Activated CD4-positive, alpha-beta T cell treated with anti-CD3 and anti-CD28 coated beads for 36 hours (primary cell): ENCODE data around the gene KRT17. TPM values are rescaled to one million over a fixed set of nuclear protein-coding genes. Genes with fewer than 3 reads are reported as not detected.
"Not testable (repeated sequence)": the region's sequence is repeated elsewhere in the genome, so short reads cannot be mapped to it uniquely, and the experiment has no call there.

ENCODE experiments used
- ATAC-seq: fragments of 200-7000 bp; cut with Tn5 transposase; one replicate; pipeline ENCODE4 v1.10.0; 2021; ENCODE audit warnings: mild to moderate bottlenecking, moderate library complexity
- CTCF ChIA-PET: fragments of 350-600 bp; sonication (Branson Sonifier 250); formaldehyde crosslinking; loops from one replicate; lab custom pipeline; 2021; ENCODE audit warnings: antibody characterized with exemption; lab: Charles Lee
- POLR2A ChIA-PET: fragments of 350-600 bp; sonication (Branson Sonifier 250); formaldehyde crosslinking; loops from one replicate; lab custom pipeline; 2021; ENCODE audit warnings: antibody characterized with exemption, inconsistent platforms; lab: Charles Lee
- DNase-seq: peaks from one replicate; pipeline ENCODE4 v3.0.0-alpha.2; 2020
- H3K27ac Mint-ChIP-seq: one replicate; pipeline ENCODE4 v1.8.0; 2021; ENCODE audit warnings: mixed read lengths
- H3K27me3 Mint-ChIP-seq: one replicate; pipeline ENCODE4 v1.8.0; 2021; ENCODE audit warnings: mixed read lengths
- H3K36me3 Mint-ChIP-seq: one replicate; pipeline ENCODE4 v1.8.0; 2021; ENCODE audit warnings: low read depth, mixed read lengths
- H3K4me1 Mint-ChIP-seq: one replicate; pipeline ENCODE4 v1.8.0; 2021; ENCODE audit warnings: mixed read lengths
- H3K4me3 Mint-ChIP-seq: one replicate; pipeline ENCODE4 v1.8.0; 2021; ENCODE audit warnings: mild to moderate bottlenecking, moderate library complexity, mixed read lengths
- H3K9me3 Mint-ChIP-seq: one replicate; pipeline ENCODE4 v1.8.0; 2021; ENCODE audit warnings: low read depth, mixed read lengths
- intact Hi-C, 2 experiments: fragments of 100-400 bp; cut with DNase I in 1 of 2; cut with micrococcal nuclease in 1 of 2; formaldehyde crosslinking; loops; one replicate each; pipeline versions ENCODE4 v1.14.2 to v1.15.1; 2022 to 2024; cut with DNase I, micrococcal nuclease
- total RNA-seq, 2 experiments: library from RNA; stranded (reverse); gene quantifications; one replicate each; pipeline ENCODE4 v1.2.3, GENCODE V29; 2021

The KRT17 gene
- total RNA-seq, 2 experiments from 2014 or later, result not detected

DNA sequence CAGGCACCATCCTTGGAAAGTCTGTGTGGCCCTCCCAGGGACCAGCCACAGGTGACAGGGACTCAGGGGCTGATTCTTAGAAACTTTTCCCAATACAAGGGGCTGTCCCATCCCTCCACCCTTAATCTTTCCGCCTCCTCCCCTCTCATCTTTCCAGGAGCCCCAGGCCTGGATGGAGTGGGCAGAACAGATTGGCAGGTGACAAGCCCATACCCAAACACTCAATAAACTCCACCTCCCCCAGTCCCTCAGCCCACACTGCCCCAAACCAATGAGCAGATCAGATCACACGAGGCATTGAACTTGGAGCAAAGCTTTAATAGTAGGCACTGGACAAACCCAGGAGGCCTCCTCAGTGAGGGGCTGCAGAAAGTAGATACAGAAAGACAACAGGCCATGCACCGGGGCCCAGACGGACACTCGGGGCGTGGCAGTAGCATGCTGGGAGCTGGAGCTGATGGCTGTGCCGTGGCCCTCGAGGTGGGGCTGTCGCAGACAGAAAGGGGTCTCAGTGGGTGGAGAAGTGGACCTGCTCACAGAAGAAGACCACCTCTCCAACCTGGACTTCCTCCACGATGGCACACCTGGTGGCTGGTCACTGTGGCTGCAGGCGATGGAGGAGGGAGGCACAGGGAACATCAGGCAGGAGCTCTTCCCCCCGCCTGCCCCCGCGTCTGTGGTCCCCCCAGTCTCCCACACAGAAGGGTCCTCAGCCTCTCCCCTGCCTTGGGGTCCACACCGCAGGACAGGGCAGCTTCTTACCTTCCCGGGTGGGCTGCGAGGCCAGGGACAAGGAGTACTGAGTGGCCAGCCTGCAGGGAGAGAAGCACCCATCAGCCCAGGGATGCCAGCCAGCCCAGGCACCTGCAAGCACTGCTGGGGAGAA is 1.9 kb upstream of the KRT17 start:
- CTCF ChIA-PET, intact Hi-C loops, H3K27me3 Mint-ChIP-seq, H3K9me3 Mint-ChIP-seq, DNase-seq, ATAC-seq, H3K36me3 Mint-ChIP-seq, H3K4me3 Mint-ChIP-seq, H3K4me1 Mint-ChIP-seq, POLR2A ChIA-PET, H3K27ac Mint-ChIP-seq: not testable (repeated sequence)

DNA sequence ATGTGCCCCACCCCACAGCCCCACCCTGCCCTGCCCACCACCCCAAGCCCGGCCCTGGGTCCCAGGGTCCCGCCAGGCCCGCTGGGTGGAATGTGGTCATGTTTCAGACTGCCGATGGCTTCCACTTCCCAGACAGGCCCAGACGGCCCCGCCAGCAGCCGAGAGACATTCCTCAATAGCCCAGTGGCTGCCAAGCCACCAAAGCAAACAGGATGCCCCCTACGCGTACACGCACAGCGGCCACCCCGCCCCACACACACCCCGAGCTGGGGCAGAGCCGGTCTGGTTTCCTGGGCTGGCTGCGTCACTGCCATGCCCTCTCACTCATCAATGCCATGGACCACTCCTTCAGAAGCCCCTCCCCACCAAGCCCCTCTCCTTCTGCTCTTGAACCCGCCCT is 1.2 kb upstream of the KRT17 start:
- Mint-ChIP-seq H3K27me3 (no peaks in the 10 kb centered on the region), H3K27ac (no peak overlapping the region), H3K4me1 (no peaks in the 10 kb centered on the region), H3K9me3 (no peaks in the 10 kb centered on the region), H3K36me3 (no peaks in the 10 kb centered on the region), H3K4me3 (no peak overlapping the region)
- DNase-seq, result no peak
- CTCF ChIA-PET, result no interaction called here
- POLR2A ChIA-PET, result no interaction called here
- intact Hi-C loops, result no loop called here
- ATAC-seq, result no peak

DNA sequence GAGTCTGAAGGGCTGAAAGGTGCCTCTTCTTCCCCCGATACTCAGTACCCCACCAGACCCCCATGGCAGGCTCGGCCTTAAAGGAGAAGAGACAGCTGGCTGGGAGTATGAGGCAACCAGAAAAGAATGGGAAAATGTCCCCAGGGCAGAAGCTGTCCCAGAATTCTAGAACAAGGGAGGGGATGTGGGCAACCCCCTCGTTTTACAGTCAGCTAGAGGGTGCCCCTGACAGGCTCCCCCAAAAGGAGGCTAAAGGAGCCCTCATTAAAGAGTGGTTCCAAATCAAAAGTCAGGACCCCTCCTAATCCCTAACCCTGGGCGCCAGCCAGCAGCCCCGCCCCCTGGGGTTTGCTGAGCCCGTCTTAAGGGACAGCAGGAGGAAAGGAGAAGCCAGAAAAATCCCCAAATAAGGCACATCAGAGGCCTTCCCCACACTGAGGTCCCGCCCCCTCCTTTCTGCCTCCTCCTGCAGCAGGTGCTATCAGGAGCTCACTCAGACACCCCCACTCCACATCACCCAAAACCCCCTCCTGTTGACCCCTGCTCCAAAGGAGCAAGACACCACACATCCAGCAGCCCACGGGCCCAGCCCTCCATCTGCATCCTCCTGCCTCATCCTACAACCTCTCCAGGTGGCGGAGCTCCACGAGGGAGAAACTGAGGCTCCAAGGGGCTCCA is 1.1 kb downstream of the KRT17 start:
- not testable (repeated sequence) for H3K27ac Mint-ChIP-seq, H3K36me3 Mint-ChIP-seq

DNA sequence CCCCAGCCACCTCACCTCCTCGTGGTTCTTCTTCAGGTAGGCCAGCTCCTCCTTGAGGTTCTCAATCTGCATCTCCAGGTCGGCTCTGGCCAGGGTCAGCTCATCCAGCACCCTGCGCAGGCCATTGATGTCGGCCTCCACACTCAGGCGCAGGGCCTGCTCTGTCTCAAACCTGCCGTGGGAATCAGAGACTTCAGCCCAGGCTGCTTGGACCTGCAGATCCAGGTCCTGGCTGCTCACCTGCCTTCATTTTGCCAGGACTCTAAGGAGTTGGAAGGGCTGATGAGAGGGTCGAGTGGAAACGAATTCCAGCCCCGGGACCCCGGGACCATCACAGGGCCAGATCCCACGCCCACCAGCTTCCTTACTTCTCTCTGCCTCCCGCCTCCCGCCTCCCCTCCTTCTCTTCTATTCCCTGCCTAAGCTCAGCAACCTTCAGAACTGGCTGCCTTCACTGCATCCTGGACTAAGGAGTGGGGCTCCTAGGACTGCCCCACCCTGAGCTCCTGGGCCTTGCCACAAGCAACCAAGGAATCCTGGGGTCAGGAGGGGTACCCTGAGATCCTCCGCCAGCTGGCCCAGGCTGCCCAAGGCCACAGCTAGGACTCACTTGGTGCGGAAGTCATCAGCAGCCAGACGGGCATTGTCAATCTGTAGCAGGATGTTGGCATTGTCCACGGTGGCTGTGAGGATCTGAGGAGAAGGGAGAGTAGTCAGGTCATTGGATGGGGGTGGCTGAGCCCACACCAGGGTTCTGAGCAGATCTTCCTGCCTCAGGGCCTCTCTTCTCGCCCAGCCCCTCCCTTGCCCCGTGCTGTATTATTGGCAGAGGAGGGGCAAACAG is 1.8 kb downstream of the KRT17 start:
- H3K27me3 Mint-ChIP-seq, H3K36me3 Mint-ChIP-seq, H3K9me3 Mint-ChIP-seq, H3K4me3 Mint-ChIP-seq, intact Hi-C loops, ATAC-seq, H3K4me1 Mint-ChIP-seq, H3K27ac Mint-ChIP-seq, CTCF ChIA-PET, POLR2A ChIA-PET, DNase-seq: not testable (repeated sequence)

More for the DNA sequence above, 1.1 kb downstream of the KRT17 start:
- CTCF ChIA-PET, H3K9me3 Mint-ChIP-seq, H3K4me1 Mint-ChIP-seq, ATAC-seq, H3K4me3 Mint-ChIP-seq, intact Hi-C loops, DNase-seq, POLR2A ChIA-PET, H3K27me3 Mint-ChIP-seq: not testable (repeated sequence)

DNA sequence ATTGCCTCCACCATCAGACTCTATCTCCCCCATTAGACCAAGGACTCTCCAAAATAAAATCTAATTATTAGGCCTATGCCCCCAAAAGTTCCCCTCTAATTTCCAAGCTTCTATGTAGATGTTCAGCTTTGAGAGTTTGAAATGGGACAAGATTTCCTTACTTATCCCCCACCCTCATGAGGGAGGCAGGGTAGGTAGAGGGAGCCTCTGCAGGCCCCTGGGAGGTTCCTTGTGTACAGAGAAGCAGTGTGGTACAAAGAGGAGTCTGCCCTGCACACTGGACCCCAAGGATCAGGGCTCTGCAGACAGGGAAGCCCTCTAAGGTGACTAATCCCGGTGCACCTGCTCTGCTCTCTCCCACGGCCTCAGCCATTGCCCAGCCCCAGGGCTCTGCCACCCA is 2.5 kb downstream of the KRT17 start:
- Mint-ChIP-seq H3K4me1 (no peaks in the 10 kb centered on the region), H3K4me3 (no peak overlapping the region), H3K9me3 (no peaks in the 10 kb centered on the region), H3K36me3 (no peaks in the 10 kb centered on the region), H3K27ac (no peak overlapping the region), H3K27me3 (no peaks in the 10 kb centered on the region)
- ATAC-seq, result no peak
- CTCF ChIA-PET, result interaction anchor here (1.1 kb wide), 1 partner anchor 41 kb away, joined by 3 read pairs; no protein-coding TSS in a partner anchor
- POLR2A ChIA-PET, result no interaction called here
- intact Hi-C loops, result no loop called here
- no peak for DNase-seq

DNA sequence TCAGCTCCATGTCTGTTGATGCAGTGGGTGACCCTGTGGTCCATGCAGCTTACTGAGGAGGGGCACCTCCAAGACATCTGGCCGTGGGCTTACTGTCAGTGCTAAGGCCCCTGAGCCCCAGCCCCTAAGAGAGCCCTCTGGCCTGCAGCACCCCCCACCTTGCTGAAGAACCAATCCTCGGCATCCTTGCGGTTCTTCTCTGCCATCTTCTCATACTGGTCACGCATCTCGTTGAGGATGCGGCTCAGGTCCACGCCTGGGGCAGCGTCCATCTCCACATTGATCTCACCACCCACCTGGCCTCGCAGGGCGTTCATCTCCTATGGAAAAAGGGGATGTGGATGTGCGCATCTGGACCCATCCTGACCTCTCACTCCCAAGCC is 2.9 kb downstream of the KRT17 start:
- H3K4me1 Mint-ChIP-seq, H3K27me3 Mint-ChIP-seq, H3K36me3 Mint-ChIP-seq, H3K9me3 Mint-ChIP-seq, H3K27ac Mint-ChIP-seq, intact Hi-C loops, DNase-seq, POLR2A ChIA-PET, H3K4me3 Mint-ChIP-seq, ATAC-seq: not testable (repeated sequence)
- CTCF ChIA-PET, result interaction anchor here (1.1 kb wide), 1 partner anchor 42 kb away, joined by 3 read pairs; no protein-coding TSS in a partner anchor

DNA sequence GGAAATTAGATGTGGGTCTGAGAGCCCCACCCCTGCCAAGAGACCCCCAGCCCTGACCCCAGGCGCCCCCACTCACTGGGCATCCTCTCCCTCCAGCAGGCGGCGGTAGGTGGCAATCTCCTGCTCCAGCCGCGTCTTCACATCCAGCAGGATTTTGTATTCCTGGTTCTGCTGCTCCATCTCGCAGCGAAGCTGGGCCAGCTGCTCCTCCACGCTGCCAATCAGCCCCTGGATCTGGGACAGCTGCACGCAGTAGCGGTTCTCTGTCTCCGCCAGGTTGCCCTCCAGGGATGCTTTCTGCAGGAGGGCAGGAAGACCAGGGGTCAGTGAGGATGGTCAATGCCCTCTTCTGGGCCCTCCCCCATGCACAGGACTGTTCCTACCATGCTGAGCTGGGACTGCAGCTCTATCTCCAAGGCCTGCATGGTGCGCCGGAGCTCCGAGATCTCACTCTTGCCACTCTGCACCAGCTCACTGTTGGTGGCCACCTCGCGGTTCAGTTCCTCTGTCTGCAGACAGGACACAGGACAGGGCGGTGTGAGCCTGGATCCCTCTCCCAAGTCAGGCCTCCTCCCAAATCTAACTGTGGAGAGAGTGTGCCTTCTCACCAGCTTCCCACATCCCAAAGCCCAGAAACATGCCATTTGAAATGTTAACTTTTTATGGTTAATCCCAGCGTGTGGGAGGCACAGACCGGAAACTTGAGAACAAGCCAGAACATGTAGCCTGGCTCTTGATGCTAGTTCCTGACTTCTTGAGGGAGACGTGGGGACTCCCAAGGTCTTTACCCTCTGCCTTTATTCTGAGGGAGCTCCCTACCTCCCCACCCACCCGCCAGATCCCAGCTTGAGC is 3.6 kb downstream of the KRT17 start:
- Mint-ChIP-seq H3K4me3 (no peak overlapping the region), H3K9me3 (no peaks in the 10 kb centered on the region), H3K27ac (no peak overlapping the region), H3K4me1 (no peaks in the 10 kb centered on the region), H3K36me3 (no peaks in the 10 kb centered on the region), H3K27me3 (no peaks in the 10 kb centered on the region)
- DNase-seq (no peak), ATAC-seq (no peak)
- ChIA-PET POLR2A (no interaction called here), CTCF (interaction anchor here (0.5 to 1.1 kb wide), 2 partner anchors 42 to 175 kb away, joined by 3 read pairs; no protein-coding TSS in a partner anchor)
- intact Hi-C loops, result no loop called here

DNA sequence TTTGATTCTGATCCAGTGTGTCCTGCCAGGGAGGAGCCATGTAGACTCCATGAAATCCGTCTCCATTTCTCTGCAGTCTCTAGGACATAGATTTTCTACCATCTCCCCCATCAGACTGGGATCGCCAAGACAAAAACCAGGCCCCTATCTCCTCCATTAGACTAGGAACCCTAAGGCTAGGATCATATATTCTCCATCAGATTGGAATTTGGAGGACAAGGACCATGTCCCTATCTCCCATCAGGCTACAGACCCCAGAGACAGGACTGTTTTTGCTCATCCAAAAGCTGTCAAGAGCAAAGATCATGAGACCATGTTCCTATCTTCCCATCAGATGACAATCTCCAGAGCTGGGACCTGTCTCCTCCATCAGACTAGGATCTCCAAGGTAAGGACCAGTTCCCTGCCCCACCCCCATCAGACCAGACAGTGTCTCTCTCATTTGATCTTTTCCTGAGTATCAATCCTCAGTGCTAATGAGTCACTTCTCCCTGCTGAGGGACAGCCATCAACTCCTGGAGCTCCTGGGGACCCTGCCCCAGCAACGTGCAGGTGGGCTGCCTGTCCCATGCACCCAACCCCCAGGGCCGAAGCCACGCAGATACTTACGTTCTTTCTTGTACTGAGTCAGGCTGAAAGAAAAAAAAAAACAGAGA is 4.3 kb downstream of the KRT17 start:
- H3K27me3 Mint-ChIP-seq, H3K36me3 Mint-ChIP-seq, DNase-seq, ATAC-seq, intact Hi-C loops, H3K27ac Mint-ChIP-seq, H3K4me1 Mint-ChIP-seq, H3K9me3 Mint-ChIP-seq, H3K4me3 Mint-ChIP-seq, POLR2A ChIA-PET: not testable (repeated sequence)
- CTCF ChIA-PET, result interaction anchor here (0.5 kb wide), 1 partner anchor 175 kb away, joined by 3 read pairs; no protein-coding TSS in a partner anchor

DNA sequence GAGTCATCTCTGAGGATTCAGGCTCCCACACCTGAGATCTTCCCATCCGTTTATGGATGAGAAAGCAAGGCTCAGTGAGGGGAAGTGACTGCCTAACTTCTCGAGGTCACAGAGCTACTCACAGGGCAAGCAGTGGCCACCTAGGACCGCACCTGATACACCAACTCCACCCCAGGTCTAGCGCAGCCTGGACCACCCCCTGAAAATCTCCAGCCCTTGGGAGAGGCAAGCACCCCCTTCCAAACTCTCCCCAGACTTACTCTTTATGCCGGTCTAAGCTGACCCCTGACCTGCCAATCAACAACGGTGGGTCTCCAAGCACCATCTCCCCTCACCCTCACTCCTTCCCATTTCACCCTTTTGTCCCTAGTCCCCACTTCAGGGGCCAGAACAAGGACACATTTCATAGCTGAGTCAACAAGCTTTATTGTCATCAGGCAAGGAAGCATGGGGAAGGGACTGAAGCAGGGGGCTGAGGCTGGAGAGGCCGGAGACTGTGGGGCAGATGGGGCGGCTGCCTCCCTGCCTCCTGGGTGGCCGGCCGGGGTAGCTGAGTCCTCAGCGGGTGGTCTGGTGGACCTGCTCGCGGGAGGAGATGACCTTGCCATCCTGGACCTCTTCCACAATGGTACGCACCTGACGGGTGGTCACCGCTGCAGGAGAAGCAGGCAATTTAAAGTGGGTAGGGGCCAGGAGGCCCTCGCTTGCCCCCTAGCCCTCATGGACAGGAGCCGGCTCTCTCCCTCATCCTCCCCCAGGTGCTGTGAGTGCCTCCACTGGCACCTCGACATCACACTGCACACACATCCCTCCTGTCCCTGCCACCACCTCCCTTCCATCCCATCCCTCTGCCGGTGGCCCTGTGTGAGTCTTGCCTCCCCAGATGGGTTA is 5.1 kb downstream of the KRT17 start:
- no peak overlapping the region for H3K27ac Mint-ChIP-seq
- ATAC-seq (no peak), DNase-seq (no peak)
- H3K4me3 Mint-ChIP-seq, result no peak overlapping the region
- H3K9me3 Mint-ChIP-seq, result no peaks in the 10 kb centered on the region
- CTCF ChIA-PET, result no interaction called here
- intact Hi-C loops, result no loop called here
- POLR2A ChIA-PET, result no interaction called here
- H3K27me3 Mint-ChIP-seq, result no peaks in the 10 kb centered on the region
- no peaks in the 10 kb centered on the region for H3K4me1 Mint-ChIP-seq
- H3K36me3 Mint-ChIP-seq, result no peaks in the 10 kb centered on the region
